Measurements from ENCODE around the gene BBLN.
"Not testable (repeated sequence)": the region's sequence is repeated elsewhere in the genome, so short reads cannot be mapped to it uniquely, and the experiment has no call there.

BBLN gene

DNA sequence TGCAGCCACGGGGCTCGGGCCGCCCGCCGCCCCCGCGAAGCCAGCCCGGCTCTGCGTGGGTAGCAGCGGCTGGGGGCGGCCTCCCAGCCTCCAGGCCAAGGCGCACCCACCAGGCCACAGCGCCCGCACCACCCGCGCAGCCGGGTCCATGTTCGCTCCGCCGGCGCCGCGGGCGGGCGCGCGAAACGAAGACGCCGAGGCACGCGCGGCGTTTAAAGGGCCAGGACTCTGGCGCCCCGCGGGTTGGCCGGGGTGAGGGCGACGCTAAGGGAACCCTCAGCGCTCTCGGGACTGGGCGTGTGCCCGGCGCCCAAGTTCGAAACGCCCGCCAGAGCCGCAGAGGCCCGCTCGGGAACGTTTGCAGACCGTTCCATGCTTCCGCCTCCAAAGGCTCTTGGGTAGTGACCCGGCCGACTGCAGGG, 32.5 kb upstream of the BBLN start, which contains the start of gene PTGES2:
PTGES2 (minus strand) TSS at position 162 of the 422 bp plus-strand sequence; CDS start at position 150, 12 bp downstream.
- DNase-seq (ENCODE audit: low read depth), result peak; percentile 91
- H3K4me3 ChIP-seq (ENCODE audit: low read depth, low read length), result peak within 1 kb of the TSS; percentile 97
- TF ChIP-seq, protein P1, sequence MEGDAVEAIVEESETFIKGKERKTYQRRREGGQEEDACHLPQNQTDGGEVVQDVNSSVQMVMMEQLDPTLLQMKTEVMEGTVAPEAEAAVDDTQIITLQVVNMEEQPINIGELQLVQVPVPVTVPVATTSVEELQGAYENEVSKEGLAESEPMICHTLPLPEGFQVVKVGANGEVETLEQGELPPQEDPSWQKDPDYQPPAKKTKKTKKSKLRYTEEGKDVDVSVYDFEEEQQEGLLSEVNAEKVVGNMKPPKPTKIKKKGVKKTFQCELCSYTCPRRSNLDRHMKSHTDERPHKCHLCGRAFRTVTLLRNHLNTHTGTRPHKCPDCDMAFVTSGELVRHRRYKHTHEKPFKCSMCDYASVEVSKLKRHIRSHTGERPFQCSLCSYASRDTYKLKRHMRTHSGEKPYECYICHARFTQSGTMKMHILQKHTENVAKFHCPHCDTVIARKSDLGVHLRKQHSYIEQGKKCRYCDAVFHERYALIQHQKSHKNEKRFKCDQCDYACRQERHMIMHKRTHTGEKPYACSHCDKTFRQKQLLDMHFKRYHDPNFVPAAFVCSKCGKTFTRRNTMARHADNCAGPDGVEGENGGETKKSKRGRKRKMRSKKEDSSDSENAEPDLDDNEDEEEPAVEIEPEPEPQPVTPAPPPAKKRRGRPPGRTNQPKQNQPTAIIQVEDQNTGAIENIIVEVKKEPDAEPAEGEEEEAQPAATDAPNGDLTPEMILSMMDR (IDR thresholded peaks at IDR 0.05; ENCODE audit: insufficient read depth, low read depth, low read length, missing control alignments), result no peak

DNA sequence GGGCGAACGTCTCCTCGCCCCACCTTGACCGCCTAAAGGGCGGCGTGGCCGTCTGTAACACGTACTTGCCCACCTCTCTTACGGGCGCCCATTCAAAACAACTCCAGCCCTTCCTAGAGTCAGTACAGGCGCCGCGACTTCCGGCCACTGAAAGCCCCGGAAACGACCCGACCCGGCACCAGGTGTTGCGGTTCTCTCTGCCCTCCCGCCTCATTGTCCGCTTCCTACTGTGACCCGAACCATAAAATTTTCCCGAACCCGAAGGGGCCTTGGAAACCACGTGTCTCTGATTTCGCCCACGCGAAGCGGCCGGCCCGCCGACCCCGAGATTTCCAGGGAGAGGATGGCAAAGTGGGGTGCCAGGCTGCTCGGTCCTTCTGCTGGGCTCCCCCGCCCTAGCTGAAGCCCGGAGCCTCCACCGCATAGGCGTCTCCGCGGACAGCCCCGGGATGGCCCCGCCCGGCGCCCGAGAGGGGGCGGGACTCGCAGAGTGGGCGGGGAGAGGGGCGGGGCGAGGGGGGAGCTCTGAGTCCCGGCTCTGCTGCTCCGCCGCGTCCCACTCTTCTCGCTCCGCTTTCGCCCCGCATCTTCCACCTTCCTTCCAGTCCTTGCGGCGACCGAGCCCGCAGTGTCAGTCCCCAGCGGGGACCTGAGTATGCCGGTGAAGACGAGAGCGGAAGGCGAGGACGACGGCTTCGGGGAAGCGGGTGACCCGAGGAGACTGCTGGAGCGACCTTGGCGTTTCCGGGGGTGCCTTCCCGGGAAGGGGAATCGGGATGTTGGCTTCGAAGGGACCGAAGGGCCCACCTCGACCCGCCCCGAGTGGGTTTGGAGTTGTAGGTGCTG, 31.9 kb upstream of the BBLN start:
- peak; percentile 96 for DNase-seq (ENCODE audit: low read depth)
- peak overlapping the region; percentile 97 for H3K4me3 ChIP-seq (ENCODE audit: low read depth, low read length)
- TF ChIP-seq, protein P1 (IDR thresholded peaks at IDR 0.05; ENCODE audit: insufficient read depth, low read depth, low read length, missing control alignments), result no peak

DNA sequence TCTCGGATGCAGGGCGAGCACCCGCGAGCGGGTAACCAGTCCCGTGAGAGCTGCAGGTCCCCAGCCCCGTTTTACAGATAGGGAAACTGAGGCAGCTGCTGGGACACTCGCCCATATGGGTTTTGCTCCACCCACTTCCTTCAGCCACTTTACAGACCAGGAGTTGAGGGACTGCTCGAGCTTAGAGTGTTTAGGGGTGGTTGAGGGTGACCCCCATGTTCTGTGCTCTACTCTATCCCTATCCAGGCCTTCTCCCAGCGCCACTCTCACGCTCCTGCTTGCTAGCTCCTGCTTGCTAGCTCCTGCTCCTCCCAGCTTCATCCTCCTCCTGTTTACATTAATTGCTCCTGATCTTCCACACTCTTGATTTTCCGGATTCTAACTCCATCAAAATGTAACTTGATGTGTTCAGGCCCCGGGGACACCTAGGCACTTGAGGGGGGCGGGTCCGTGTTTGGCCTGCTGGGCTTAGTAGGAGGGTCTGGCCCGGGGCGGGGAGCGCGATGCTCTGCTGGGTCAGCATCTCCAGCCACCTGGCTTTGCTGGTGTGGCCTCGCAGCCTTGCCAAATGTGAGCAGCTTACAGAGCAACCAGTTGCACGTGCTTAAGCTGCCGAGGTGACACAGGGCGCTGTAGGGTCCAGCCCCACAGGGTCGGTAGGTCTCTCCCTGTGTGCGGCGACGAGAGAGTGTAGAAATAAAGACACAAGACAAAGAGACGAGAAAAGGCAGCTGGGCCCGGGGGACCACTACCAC, 31.1 kb upstream of the BBLN start:
- peak overlapping the region; percentile 97 for H3K4me3 ChIP-seq (ENCODE audit: low read depth, low read length)
- no peak for DNase-seq (ENCODE audit: low read depth)
- TF ChIP-seq, protein P1 (IDR thresholded peaks at IDR 0.05; ENCODE audit: insufficient read depth, low read depth, low read length, missing control alignments), result no peak

DNA sequence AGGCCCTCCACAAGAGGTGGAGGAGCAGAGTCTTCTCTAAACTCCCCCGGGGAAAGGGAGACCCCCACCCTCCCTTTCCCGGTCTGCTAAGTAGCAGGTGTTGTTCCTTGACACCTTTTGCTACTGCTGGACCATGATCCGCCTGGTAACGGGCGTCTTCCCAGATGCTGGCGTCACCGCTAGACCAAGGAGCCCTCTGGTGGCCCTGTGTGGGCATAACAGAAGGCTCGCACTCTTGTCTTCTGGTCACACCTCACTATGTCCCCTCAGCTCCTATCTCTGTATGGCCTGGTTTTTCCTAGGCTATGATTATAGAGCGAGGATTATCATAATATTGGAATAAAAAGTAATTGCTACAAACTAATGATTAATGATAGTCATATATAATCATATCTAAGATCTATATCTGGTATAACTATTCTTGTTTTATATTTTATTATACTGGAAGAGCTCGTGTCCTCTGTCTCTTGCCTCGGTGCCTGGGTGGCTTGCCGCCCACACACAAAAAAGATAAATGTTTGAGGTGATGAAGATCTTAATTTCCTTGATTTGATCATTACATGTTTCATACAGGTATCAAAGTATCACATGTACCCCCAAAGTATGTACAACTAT, 30.0 kb upstream of the BBLN start:
- H3K4me3 ChIP-seq (ENCODE audit: low read depth, low read length); DNase-seq (ENCODE audit: low read depth): not testable (repeated sequence)

DNA sequence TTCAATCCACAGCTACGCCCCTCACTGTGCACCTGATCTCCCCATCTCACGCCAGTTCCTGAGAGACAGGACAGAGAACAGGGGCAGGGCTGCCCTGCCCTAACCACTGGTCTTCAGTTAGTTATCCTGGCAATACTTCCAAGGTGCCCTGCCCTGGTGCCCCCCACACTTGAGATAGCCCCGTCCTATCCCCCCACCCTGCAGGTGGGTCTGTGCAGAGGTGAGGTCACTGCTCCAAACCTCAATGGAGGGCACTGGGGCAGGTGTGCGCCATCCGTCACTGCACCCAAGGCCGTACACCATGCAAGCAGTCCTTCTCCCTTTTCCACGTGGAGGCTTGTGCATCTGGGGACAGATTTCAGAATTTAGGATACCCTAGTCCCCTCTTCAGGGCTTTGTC, 29.4 kb upstream of the BBLN start:
- H3K4me3 ChIP-seq (ENCODE audit: low read depth, low read length), result not testable (repeated sequence)

DNA sequence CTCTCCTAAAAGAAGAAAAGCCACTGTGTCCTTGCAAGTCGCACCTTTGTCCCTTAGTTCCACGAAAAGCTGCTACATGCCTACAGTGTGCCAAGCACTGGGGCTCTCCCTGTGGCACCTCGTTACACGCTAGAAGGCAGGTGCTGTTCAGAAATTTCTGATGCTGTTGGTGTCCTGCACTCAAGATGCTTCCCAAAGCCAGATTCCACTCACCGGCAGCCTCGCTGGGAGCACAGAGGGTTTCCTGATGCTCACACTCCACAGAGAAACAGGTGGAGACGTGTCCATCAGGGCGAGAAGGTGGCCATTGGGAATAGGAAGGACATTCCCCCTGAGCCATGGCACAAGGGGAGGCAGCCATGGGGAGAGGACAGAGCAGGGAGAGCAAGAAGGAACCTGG, 28.7 kb upstream of the BBLN start:
- not testable (repeated sequence) for H3K4me3 ChIP-seq (ENCODE audit: low read depth, low read length); DNase-seq (ENCODE audit: low read depth)

More for the DNA sequence above, 29.4 kb upstream of the BBLN start:
- not testable (repeated sequence) for DNase-seq (ENCODE audit: low read depth)

DNA sequence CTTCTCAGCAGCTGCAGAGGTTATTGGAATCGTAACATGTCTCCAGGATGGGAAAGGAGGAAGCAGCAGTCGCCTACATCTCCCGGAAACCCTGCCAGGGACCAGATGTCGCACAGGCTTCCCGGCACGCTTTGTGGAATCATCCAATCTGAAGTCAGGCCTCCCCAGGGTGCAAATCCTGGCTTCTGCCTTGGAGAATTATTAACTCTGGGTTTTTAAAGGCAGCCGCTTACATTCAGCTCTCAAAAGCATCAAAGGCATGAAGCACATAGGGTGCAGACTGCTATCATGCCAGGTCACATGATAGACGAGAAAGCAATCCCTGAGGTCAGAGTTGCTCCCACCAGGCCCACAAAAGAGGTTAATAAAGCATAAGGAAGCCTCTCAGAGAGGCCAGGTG, 27.9 kb upstream of the BBLN start:
- not testable (repeated sequence) for DNase-seq (ENCODE audit: low read depth); H3K4me3 ChIP-seq (ENCODE audit: low read depth, low read length)

DNA sequence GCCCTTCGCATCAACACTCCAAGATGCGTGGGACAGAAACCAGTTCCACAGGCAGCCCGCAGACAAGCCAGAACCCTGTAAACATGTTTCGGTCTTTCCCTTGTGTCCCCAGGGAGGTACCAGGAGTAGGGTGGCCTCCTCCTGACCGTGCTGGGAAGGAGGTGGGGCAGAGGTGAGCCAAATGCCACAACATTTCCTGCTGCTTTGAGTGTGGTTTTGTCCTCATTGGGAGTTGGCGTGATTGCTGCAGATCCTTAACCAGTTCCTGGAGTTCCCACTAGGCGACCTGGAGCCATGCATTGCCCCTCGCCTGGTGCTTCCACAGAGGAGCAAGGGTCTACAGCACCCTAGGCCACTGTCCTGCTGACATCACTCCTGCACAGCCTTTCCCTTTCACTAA, 24.5 kb upstream of the BBLN start:
- H3K4me3 ChIP-seq (ENCODE audit: low read depth, low read length); DNase-seq (ENCODE audit: low read depth): not testable (repeated sequence)

DNA sequence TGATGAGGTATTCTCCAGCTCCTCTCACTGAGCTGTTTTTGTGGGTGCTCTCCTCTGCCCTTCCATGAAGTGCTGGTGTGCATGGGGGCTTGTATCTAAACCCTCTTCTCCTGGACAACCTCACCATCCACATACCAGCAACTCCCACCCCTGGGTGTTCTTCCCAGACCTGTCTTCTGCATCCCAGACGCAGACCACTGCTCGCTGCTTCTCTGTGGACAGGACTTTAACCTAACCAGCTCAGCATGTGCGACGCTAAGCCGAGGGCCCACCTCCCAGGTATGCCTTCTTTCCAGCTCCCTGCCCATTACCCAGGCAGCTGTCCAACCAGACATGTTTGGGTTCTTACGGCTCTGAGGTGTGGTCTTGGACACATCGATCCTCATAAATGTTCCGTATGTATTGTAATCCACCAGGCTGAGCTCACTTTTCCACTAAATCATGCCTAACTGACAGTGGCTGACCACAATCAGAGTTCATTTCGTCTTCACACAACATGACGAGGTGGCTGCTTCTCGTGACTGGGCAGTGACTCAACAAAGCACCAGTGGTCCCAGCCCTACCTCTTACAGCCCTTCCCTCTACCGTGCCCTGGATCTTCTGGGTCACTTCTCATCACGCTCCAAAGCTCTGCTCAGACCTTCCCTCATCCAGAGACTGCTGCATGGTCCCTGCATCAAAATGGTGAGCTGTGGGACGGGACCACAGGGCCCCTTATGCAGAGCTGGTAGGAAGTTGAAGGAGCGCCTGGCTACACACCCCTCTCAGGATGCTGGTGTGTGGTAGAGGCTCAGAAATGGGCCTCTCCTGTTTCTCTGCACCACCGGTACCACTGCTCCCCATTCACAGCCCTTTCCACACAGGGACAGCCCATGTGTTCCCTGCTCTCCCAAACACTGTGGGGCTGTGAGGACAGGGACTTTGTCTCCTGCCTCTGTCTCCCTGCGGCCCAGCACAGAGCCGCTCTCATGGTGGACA, 23.0 kb upstream of the BBLN start:
- no peak overlapping the region for H3K4me3 ChIP-seq (ENCODE audit: low read depth, low read length)
- TF ChIP-seq, protein P1 (IDR thresholded peaks at IDR 0.05; ENCODE audit: insufficient read depth, low read depth, low read length, missing control alignments), result no peak
- DNase-seq (ENCODE audit: low read depth), result no peak

Data from GM12865 (cell line).